WTC11 (cell line): ENCODE measurements around the gene GPATCH8. TPM values are rescaled to one million over a fixed set of nuclear protein-coding genes. Genes with fewer than 3 reads are reported as not detected.
"Not testable (repeated sequence)": the region's sequence is repeated elsewhere in the genome, so short reads cannot be mapped to it uniquely, and the experiment has no call there.

ENCODE experiments used
- ATAC-seq: fragments of 200-7000 bp; cut with Tn5 transposase; 2 replicates; pipeline ENCODE4 v1.10.0; 2021; ENCODE audit warnings: mild to moderate bottlenecking, moderate library complexity
- CTCF ChIA-PET: fragments of 300-600 bp; sonication (Branson Sonifier 250); formaldehyde crosslinking; loops from one replicate; lab custom pipeline; 2021; ENCODE audit warnings: antibody characterized with exemption; lab: Charles Lee
- POLR2A ChIA-PET: fragments of 350-600 bp; sonication (Branson Sonifier 250); formaldehyde crosslinking; loops from one replicate; lab custom pipeline; 2021; ENCODE audit warnings: antibody characterized with exemption; lab: Charles Lee
- DNase-seq: peaks from one replicate; pipeline ENCODE4 v3.0.0; 2021; ENCODE audit warnings: low spot score
- H3K27ac Mint-ChIP-seq: 2 replicates; pipeline ENCODE4 v1.8.0; 2021; ENCODE audit warnings: mixed read lengths
- H3K27me3 Mint-ChIP-seq: 2 replicates; pipeline ENCODE4 v1.8.0; 2021; ENCODE audit warnings: low read depth, mild to moderate bottlenecking, moderate library complexity, mixed read lengths
- H3K36me3 Mint-ChIP-seq: 2 replicates; pipeline ENCODE4 v1.8.0; 2021; ENCODE audit warnings: mixed read lengths
- H3K4me1 Mint-ChIP-seq: 2 replicates; pipeline ENCODE4 v1.8.0; 2022; ENCODE audit warnings: mixed read lengths
- H3K4me3 Mint-ChIP-seq: 2 replicates; pipeline ENCODE4 v1.8.0; 2021; ENCODE audit warnings: mild to moderate bottlenecking, moderate library complexity, mixed read lengths
- H3K9me3 Mint-ChIP-seq: 2 replicates; pipeline ENCODE4 v1.8.0; 2021; ENCODE audit warnings: mixed read lengths
- AFF4 ChIP-seq: sonication (generic); formaldehyde crosslinking; IDR thresholded peaks from 2 replicates; pipeline ENCODE4 v1.8.1; 2023; ENCODE audit warnings: mild to moderate bottlenecking, missing genetic modification reagents, borderline replicate concordance
- CTCF ChIP-seq: fragments of 200-600 bp; IDR thresholded peaks from 2 replicates; pipeline ENCODE4 v1.8.0; 2022; ENCODE audit warnings: antibody characterized with exemption
- FOXK1 ChIP-seq: sonication (generic); formaldehyde crosslinking; IDR thresholded peaks from 2 replicates; pipeline ENCODE4 v1.8.0; 2022; ENCODE audit warnings: mild to moderate bottlenecking, moderate library complexity, missing genetic modification reagents
- GTF2I ChIP-seq: fragments of 250-450 bp; sonication (Bioruptor Pico); conservative IDR thresholded peaks from 2 replicates; pipeline ENCODE4 v1.4.0; 2021; ENCODE audit warnings: mild to moderate bottlenecking
- JAZF1 ChIP-seq: fragments of 250-450 bp; sonication (Bioruptor Pico); IDR thresholded peaks from 2 replicates; pipeline ENCODE4 v1.9.0; 2021; ENCODE audit warnings: moderate library complexity, mild to moderate bottlenecking, inconsistent platforms
- RELA ChIP-seq: sonication (generic); formaldehyde crosslinking; IDR thresholded peaks from 2 replicates; pipeline ENCODE4 v1.8.1; 2022; ENCODE audit warnings: missing genetic modification reagents, mild to moderate bottlenecking, borderline replicate concordance
- TEAD4 ChIP-seq: sonication (generic); formaldehyde crosslinking; IDR thresholded peaks from 2 replicates; pipeline ENCODE4 v1.8.0; 2022; ENCODE audit warnings: mild to moderate bottlenecking, missing genetic modification reagents
- TP53 ChIP-seq: sonication (generic); formaldehyde crosslinking; IDR thresholded peaks from 2 replicates; pipeline ENCODE4 v1.8.1; 2023; ENCODE audit warnings: mild to moderate bottlenecking, missing genetic modification reagents
- USF1 ChIP-seq: sonication (generic); formaldehyde crosslinking; IDR thresholded peaks from 2 replicates; pipeline ENCODE4 v1.8.0; 2022; ENCODE audit warnings: mild to moderate bottlenecking, missing genetic modification reagents
- ZNF121 ChIP-seq: sonication (generic); formaldehyde crosslinking; IDR thresholded peaks from 2 replicates; pipeline ENCODE4 v1.8.0; 2023; ENCODE audit warnings: missing genetic modification reagents
- ZNF317 ChIP-seq: sonication (generic); formaldehyde crosslinking; IDR thresholded peaks from 2 replicates; pipeline ENCODE4 v1.8.1; 2023; ENCODE audit warnings: low read depth, mild to moderate bottlenecking, moderate library complexity, missing genetic modification reagents, borderline replicate concordance
- total RNA-seq: library from RNA; stranded (reverse); gene quantifications from 3 replicates; pipeline ENCODE4 v1.2.3, GENCODE V29; 2021
- TF ChIP-seq, protein P1 (sequence below): sonication (generic); formaldehyde crosslinking; IDR thresholded peaks from 2 replicates; pipeline ENCODE4 v1.8.0; 2022; ENCODE audit warnings: mild to moderate bottlenecking, missing genetic modification reagents
- TF ChIP-seq, protein P2 (sequence below): sonication (generic); formaldehyde crosslinking; IDR thresholded peaks from 2 replicates; pipeline ENCODE4 v1.8.0; 2023; ENCODE audit warnings: mild to moderate bottlenecking, missing genetic modification reagents

GPATCH8 gene
- total RNA-seq, 1 experiment from 2014 or later = 51.9 TPM

- no peak for DNase-seq
- no peak for TF ChIP-seq AFF4 (CRISPR knock-in tag)
- no peak for TF ChIP-seq FOXK1 (CRISPR knock-in tag)
- TF ChIP-seq TEAD4 (CRISPR knock-in tag) = no peak
- no peak for TF ChIP-seq TP53
- TF ChIP-seq, protein P1, sequence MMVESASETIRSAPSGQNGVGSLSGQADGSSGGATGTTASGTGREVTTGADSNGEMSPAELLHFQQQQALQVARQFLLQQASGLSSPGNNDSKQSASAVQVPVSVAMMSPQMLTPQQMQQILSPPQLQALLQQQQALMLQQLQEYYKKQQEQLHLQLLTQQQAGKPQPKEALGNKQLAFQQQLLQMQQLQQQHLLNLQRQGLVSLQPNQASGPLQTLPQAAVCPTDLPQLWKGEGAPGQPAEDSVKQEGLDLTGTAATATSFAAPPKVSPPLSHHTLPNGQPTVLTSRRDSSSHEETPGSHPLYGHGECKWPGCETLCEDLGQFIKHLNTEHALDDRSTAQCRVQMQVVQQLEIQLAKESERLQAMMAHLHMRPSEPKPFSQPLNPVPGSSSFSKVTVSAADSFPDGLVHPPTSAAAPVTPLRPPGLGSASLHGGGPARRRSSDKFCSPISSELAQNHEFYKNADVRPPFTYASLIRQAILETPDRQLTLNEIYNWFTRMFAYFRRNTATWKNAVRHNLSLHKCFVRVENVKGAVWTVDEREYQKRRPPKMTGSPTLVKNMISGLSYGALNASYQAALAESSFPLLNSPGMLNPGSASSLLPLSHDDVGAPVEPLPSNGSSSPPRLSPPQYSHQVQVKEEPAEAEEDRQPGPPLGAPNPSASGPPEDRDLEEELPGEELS (CRISPR knock-in tag) = no peak
- no peak for TF ChIP-seq USF1
- no peak for TF ChIP-seq GTF2I (CRISPR knock-in tag)
- TF ChIP-seq RELA (CRISPR knock-in tag) = no peak
- TF ChIP-seq, protein P2, sequence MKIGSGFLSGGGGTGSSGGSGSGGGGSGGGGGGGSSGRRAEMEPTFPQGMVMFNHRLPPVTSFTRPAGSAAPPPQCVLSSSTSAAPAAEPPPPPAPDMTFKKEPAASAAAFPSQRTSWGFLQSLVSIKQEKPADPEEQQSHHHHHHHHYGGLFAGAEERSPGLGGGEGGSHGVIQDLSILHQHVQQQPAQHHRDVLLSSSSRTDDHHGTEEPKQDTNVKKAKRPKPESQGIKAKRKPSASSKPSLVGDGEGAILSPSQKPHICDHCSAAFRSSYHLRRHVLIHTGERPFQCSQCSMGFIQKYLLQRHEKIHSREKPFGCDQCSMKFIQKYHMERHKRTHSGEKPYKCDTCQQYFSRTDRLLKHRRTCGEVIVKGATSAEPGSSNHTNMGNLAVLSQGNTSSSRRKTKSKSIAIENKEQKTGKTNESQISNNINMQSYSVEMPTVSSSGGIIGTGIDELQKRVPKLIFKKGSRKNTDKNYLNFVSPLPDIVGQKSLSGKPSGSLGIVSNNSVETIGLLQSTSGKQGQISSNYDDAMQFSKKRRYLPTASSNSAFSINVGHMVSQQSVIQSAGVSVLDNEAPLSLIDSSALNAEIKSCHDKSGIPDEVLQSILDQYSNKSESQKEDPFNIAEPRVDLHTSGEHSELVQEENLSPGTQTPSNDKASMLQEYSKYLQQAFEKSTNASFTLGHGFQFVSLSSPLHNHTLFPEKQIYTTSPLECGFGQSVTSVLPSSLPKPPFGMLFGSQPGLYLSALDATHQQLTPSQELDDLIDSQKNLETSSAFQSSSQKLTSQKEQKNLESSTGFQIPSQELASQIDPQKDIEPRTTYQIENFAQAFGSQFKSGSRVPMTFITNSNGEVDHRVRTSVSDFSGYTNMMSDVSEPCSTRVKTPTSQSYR (CRISPR knock-in tag) = no peak
- TF ChIP-seq ZNF317 (CRISPR knock-in tag) = no peak
- TF ChIP-seq CTCF = no peak
- no peak for TF ChIP-seq ZNF121 (CRISPR knock-in tag)
- TF ChIP-seq JAZF1 (CRISPR knock-in tag) = no peak
- TF ChIP-seq, all 79 proteins: peak for 0
- ChIA-PET CTCF (interaction anchor here (0.6 to 1.6 kb wide), 2 partner anchors 9 to 51 kb away, joined by 4 read pairs; no protein-coding TSS in a partner anchor), POLR2A (no interaction called here)
- Mint-ChIP-seq H3K4me3 (no peak overlapping the region), H3K36me3 (peaks cover 19% of the 10 kb centered on the region), H3K27me3 (no peaks in the 10 kb centered on the region; the same call in 1 of the 2 replicates), H3K9me3 (no peaks in the 10 kb centered on the region), H3K27ac (no peak overlapping the region), H3K4me1 (peaks cover 10% of the 10 kb centered on the region)
- no peak for ATAC-seq
Measured at GRCh38 chr17:44394833-44395232, 108.4 kb downstream of the GPATCH8 start.

- Mint-ChIP-seq H3K27ac (peak overlapping the region; percentile 30; the same call in 1 of the 2 replicates), H3K4me1 (peaks cover 15% of the 10 kb centered on the region), H3K36me3 (peaks cover 12% of the 10 kb centered on the region)
- CTCF ChIA-PET = interaction anchor here (0.7 to 1.7 kb wide), 3 partner anchors 8 to 144 kb away, joined by 4 to 10 read pairs (median 5); no protein-coding TSS in a partner anchor
- ATAC-seq, H3K27me3 Mint-ChIP-seq, H3K4me3 Mint-ChIP-seq, H3K9me3 Mint-ChIP-seq, DNase-seq, POLR2A ChIA-PET: not testable (repeated sequence)
- 0 out of 2 replicates have a peak, but pooled peaks have one; percentile 27 for TF ChIP-seq ZNF121 (CRISPR knock-in tag)
Measured at GRCh38 chr17:44394112-44394511, 109.1 kb downstream of the GPATCH8 start.
